BLaER1 treated with 17β-estradiol and CSF1 and Interleukin-3, amounts not matched to agents 10 nM and 100 nM (cell line): ENCODE results near the gene PLXNC1.

ENCODE experiments used
- H3K27ac ChIP-seq, 11 experiments: shearing (Covaris generic); formaldehyde crosslinking; 2 replicates each; pipeline ENCODE4 v1.8.1; 2022
- H3K27me3 ChIP-seq, 11 experiments: shearing (Covaris generic); formaldehyde crosslinking; 2 replicates each; pipeline ENCODE4 v1.8.1; 2022
- H3K36me3 ChIP-seq, 11 experiments: shearing (Covaris generic); formaldehyde crosslinking; 2 replicates each; pipeline ENCODE4 v1.8.1; 2022
- H3K4me1 ChIP-seq, 10 experiments: shearing (Covaris generic); formaldehyde crosslinking; 2 replicates each; pipeline ENCODE4 v1.8.1; 2022
- H3K4me2 ChIP-seq, 11 experiments: shearing (Covaris generic); formaldehyde crosslinking; 2 replicates each; pipeline ENCODE4 v1.8.1; 2022
- H3K4me3 ChIP-seq, 10 experiments: shearing (Covaris generic); formaldehyde crosslinking; 2 replicates each; pipeline ENCODE4 v1.8.1; 2022
- H3K9ac ChIP-seq, 11 experiments: shearing (Covaris generic); formaldehyde crosslinking; 2 replicates each; pipeline ENCODE4 v1.8.1; 2022
- H3K9me3 ChIP-seq, 11 experiments: shearing (Covaris generic); formaldehyde crosslinking; replicated peaks in 1 of 11; 2 replicates each; pipeline ENCODE4 v1.8.1; 2022
- H4K20me1 ChIP-seq, 11 experiments: shearing (Covaris generic); formaldehyde crosslinking; 2 replicates each; pipeline ENCODE4 v1.8.1; 2022
- Cebpa-rat ChIP-seq, 11 experiments: shearing (Covaris generic); IDR thresholded peaks; 2 replicates each; pipeline ENCODE4 v1.8.1; 2022

Gene PLXNC1

DNA sequence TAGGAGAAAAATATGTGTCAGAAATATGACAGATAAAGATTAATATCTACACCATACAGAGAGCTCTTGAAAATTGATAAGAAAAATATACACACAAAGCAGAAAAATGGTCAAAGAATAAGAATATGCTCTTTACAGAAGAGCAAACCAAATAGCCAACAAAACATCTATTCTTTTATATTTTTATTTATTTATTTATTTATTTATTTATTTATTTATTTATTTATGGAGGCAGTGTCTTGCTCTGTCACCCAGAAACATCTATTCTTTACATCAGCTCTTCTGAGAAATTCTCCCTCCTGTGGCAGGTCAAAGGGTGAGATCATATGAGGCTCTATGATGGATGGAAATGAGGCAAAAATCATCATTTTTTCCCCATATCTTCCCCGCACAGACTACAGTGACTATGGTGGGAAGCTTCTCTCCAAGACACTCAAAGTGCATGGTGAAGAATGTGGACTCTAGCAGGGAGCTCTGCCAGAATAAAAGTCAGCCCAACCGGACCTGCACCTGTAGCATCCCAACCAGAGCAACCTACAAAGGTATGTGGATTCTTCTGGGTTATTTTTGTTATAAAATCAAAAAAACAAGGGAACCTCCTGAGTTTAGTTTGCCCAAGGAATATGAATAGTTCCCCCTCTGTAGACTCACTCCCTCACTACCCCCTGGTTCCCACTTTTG is 71.4 kb downstream of the PLXNC1 start:
- Histone ChIP-seq H4K20me1 (no peaks in the 10 kb centered on the region), H3K4me1 (no peaks in the 10 kb centered on the region), H3K4me2 (no peak overlapping the region), H3K4me3 (no peak overlapping the region), H3K36me3 (peaks cover 0 to 36% (median 0%) of the 10 kb centered on the region in 11 experiments; a peak in 5 of 22 replicates), H3K27me3 (no peaks in the 10 kb centered on the region; a peak in 1 of 22 replicates), H3K9me3 (no peaks in the 10 kb centered on the region), H3K27ac (no peak overlapping the region), H3K9ac (no peak overlapping the region)
- TF ChIP-seq Cebpa-rat (IDR thresholded peaks at IDR 0.05) = no peak

DNA sequence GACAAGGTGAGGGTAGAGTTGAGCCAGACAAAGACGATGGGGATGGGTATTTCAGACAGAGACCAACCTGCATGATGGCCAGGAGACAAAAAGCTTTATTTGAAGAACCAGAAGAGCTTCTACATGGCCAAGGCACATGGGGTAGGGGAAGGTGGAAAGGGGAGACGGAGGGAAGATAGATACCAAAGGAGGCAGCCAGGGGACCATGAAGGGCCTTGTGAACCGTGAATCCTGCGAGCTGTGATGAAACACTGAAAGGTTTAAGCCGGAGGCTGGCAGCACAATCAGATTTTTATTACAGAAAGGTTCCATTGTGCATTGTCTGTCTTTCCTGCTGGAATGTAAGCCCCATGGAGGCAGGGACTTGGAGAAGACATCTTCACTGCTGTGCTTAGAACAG is 72.4 kb downstream of the PLXNC1 start:
- Histone ChIP-seq H4K20me1 (no peaks in the 10 kb centered on the region), H3K9ac (no peak overlapping the region), H3K27me3 (no peaks in the 10 kb centered on the region; a peak in 1 of 22 replicates), H3K4me3 (no peak overlapping the region), H3K4me1 (no peaks in the 10 kb centered on the region), H3K9me3 (no peaks in the 10 kb centered on the region), H3K27ac (no peak overlapping the region), H3K4me2 (0 out of 22 replicates have a peak overlapping the region, but pooled peaks of 2 of the 11 experiments have one; percentile 4), H3K36me3 (peaks cover 0 to 37% (median 0%) of the 10 kb centered on the region in 11 experiments; a peak in 5 of 22 replicates)
- TF ChIP-seq Cebpa-rat (IDR thresholded peaks at IDR 0.05) = no peak

DNA sequence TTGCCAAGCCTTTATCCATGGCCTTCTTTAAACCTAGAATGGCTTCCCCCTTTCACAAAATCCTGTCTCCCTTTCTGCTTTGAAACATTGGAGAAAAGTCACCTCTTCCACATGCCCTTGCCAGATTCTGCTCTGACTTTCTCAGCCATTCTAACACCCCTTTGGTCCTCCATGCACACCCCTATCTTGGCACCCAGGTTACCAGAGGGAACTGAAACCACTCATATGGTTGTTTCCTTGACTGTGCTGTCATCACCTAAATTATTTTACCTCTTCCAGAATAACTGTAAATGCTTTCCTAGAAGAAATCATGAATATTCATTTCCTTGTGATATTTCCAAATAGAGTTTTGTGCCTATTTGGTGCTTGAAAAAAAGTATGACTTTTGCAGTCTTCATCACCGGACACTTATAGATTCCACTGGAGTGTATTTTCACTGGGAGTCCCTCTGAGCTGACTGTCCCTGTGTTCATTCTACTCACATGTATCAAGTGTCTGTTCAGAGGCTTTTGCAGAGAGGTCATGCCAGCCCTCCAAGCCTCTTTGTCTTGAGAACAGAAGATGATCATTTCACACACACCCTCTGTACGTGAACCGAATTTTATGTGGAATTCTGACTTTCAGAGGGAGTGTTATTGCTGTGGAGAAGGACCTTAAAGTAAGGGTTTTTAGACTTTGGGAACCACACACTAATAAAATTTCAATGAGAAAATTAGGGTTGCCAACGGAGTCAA is 74.1 kb downstream of the PLXNC1 start:
- Histone ChIP-seq H3K4me1 (no peaks in the 10 kb centered on the region), H3K9ac (no peak overlapping the region), H3K4me3 (no peak overlapping the region), H3K27me3 (no peaks in the 10 kb centered on the region; a peak in 1 of 22 replicates), H3K36me3 (peaks cover 0 to 50% (median 0%) of the 10 kb centered on the region in 11 experiments; a peak in 6 of 22 replicates), H4K20me1 (no peaks in the 10 kb centered on the region), H3K9me3 (no peaks in the 10 kb centered on the region), H3K27ac (no peak overlapping the region), H3K4me2 (no peak overlapping the region)
- TF ChIP-seq Cebpa-rat (IDR thresholded peaks at IDR 0.05) = no peak

DNA sequence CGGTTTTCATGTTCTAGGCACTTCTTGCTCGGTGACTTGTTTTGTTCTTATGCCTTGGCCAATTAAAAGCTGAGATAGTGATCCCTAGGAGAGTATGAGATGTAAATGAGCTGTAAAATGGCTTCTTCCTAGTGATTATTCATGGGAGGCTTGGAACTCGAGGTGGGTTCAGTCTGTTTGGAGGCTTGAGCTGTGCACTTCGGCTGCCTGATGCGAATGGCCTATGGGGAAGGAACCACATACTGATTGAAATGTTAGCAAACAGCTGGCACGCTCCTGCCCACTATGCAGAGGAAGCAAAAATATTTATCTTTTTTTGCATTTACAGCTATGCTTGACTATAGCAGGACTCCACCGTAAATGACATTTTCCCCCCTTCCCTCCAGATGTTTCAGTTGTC is 75.5 kb downstream of the PLXNC1 start:
- Histone ChIP-seq H4K20me1 (no peaks in the 10 kb centered on the region), H3K9ac (no peak overlapping the region), H3K27ac (no peak overlapping the region), H3K36me3 (peaks cover 0 to 62% (median 0%) of the 10 kb centered on the region in 11 experiments; a peak in 6 of 22 replicates), H3K27me3 (no peaks in the 10 kb centered on the region; a peak in 1 of 22 replicates), H3K4me2 (no peak overlapping the region), H3K4me1 (no peaks in the 10 kb centered on the region), H3K9me3 (no peaks in the 10 kb centered on the region), H3K4me3 (no peak overlapping the region)
- TF ChIP-seq Cebpa-rat (IDR thresholded peaks at IDR 0.05) = no peak

DNA sequence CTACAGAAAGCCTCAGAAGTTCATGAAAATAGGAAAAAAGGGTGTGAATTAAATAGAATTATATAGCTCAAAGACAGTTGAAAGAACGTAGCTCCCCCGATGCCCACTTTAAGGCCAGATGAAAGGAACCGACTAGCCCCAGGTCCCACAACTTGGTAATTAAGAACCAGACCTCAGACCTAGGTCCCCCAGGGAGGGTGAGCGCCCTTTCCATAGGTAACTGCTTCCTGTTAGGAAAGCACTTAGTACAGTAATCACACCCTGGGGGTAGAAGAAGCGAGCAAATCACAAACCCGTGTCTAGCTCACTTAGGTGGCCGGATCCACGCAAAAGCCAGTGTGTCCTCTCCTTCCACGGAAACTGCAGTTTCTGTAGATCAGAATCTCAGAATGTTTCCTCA is 77.1 kb downstream of the PLXNC1 start:
- Histone ChIP-seq H3K4me1 (peaks cover 0 to 4% (median 0%) of the 10 kb centered on the region in 10 experiments; a peak in 3 of 20 replicates), H3K27ac (no peak overlapping the region), H3K9ac (no peak overlapping the region), H3K4me2 (no peak overlapping the region), H3K4me3 (no peak overlapping the region), H3K36me3 (peaks cover 0 to 59% (median 0%) of the 10 kb centered on the region in 11 experiments; a peak in 6 of 22 replicates), H3K9me3 (no peaks in the 10 kb centered on the region), H4K20me1 (no peaks in the 10 kb centered on the region), H3K27me3 (no peaks in the 10 kb centered on the region; a peak in 1 of 22 replicates)
- no peak for TF ChIP-seq Cebpa-rat (IDR thresholded peaks at IDR 0.05)

DNA sequence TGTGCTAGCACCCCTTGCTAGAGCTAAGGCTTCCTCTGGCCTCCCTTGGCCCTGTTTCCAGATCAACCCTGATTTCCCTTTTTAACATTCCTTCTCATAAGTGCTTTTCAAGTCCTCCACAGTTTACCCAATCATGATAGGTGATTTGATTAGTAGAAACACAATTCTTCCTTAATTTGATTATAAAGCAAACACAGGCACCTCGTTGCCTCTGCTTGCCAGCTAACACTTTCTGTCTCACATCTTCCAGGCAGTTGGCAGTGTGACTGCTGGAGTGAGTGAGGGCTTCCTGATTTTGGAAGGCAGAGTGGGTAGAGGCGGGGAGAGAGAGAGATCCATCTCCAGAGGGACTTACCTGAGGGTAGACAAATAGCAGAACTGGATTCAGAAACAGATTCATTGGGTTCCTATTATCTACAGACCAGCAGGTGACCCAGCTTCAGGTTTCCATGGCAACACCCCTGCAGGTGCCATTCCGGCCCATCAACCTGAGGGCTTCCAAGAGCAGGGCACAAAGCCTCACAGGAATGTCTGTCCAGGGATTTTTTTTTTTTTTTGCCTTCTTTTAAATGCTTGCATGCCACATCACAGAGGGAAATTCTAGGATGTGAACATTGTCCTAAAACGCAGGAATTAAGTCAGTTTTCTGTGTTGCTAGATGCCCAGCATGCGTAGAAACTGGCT is 77.7 kb downstream of the PLXNC1 start:
- H3K4me2 ChIP-seq = no peak overlapping the region

DNA sequence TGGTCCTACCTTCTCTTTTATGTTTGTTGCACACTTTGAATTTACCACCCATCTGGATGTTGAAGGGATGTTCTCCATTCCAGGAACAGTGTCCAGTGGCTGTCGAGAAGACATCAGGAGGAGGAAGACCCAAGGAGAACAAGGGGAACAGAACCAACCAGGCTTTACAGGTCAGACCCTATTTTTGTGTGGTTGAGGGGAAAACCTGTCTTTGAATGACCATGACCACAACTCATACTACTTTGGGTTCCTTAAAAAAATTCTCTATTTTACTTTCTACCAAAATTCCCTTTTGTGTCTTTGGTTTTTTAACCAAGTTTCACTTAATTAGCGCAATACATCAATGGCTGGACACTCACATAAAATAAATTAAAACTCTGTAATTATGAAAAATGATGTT is 78.7 kb downstream of the PLXNC1 start:
- no peak overlapping the region for H3K4me3 ChIP-seq

More for the DNA sequence above, 77.7 kb downstream of the PLXNC1 start:
- Histone ChIP-seq H3K27me3 (no peaks in the 10 kb centered on the region; a peak in 1 of 22 replicates), H3K4me3 (no peak overlapping the region), H3K9ac (no peak overlapping the region), H3K36me3 (peaks cover 0 to 58% (median 0%) of the 10 kb centered on the region in 11 experiments; a peak in 5 of 22 replicates), H3K4me1 (peaks cover 0 to 9% (median 0%) of the 10 kb centered on the region in 10 experiments; a peak in 3 of 20 replicates), H3K9me3 (no peaks in the 10 kb centered on the region), H3K27ac (no peak overlapping the region), H4K20me1 (no peaks in the 10 kb centered on the region)
- TF ChIP-seq Cebpa-rat (IDR thresholded peaks at IDR 0.05) = no peak

DNA sequence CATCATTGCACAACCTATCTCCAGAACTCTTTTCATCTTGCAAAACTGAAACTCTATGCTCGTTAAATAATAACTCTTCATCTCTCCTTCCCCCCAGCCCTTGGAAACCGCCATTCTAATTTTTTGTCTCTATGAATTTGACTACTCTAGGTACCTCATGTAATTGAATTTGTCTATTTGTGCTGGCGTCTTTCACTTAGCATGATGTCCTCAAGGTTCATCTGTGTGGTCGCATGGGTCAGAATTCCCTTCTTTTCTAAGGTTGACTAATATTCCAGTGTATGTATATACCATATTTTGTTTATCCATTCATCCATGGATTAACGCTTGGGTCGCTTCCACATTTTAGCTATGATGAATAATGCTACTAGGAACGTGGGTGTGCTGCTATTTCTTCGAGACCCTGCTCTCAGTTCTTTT is 80.1 kb downstream of the PLXNC1 start:
- peaks cover 0 to 7% (median 0%) of the 10 kb centered on the region in 11 experiments; a peak in 2 of 22 replicates for H3K27me3 ChIP-seq
- H3K27ac ChIP-seq = no peak overlapping the region
- peaks cover 0 to 9% (median 0%) of the 10 kb centered on the region in 10 experiments; a peak in 3 of 20 replicates for H3K4me1 ChIP-seq
- no peak overlapping the region for H3K4me3 ChIP-seq
- no peaks in the 10 kb centered on the region for H4K20me1 ChIP-seq
- no peaks in the 10 kb centered on the region for H3K9me3 ChIP-seq
- H3K4me2 ChIP-seq = no peak overlapping the region
- no peak for TF ChIP-seq Cebpa-rat (IDR thresholded peaks at IDR 0.05)
- no peak overlapping the region for H3K9ac ChIP-seq
- peaks cover 0 to 60% (median 0%) of the 10 kb centered on the region in 11 experiments; a peak in 5 of 22 replicates for H3K36me3 ChIP-seq

More for the DNA sequence above, 78.7 kb downstream of the PLXNC1 start:
- no peak for TF ChIP-seq Cebpa-rat (IDR thresholded peaks at IDR 0.05)
- Histone ChIP-seq H3K36me3 (peaks cover 0 to 60% (median 0%) of the 10 kb centered on the region in 11 experiments; a peak in 5 of 22 replicates), H4K20me1 (no peaks in the 10 kb centered on the region), H3K9ac (no peak overlapping the region), H3K27ac (no peak overlapping the region), H3K4me1 (peaks cover 0 to 9% (median 0%) of the 10 kb centered on the region in 10 experiments; a peak in 3 of 20 replicates), H3K9me3 (no peaks in the 10 kb centered on the region), H3K4me2 (no peak overlapping the region), H3K27me3 (no peaks in the 10 kb centered on the region)

DNA sequence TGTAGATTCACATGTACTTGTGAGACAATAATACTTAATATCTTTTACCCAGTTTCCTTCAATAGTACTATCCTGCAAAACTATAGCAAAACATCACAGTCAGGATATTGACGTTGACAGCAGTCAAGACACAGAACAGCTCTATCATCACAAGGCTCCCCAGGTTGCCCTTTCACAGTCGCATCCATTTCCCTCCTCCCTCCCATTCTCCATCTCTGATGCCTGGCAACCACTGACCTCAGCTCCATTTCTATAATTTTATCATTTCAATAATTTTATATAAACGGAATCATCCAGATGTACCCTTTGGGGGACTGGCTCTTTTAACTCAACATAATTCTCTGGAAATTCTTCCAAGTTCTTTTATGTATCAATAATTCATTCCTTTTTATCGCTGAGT is 81.5 kb downstream of the PLXNC1 start:
- no peaks in the 10 kb centered on the region for H3K9me3 ChIP-seq
- no peak overlapping the region for H3K27ac ChIP-seq
- peaks cover 0 to 48% (median 0%) of the 10 kb centered on the region in 11 experiments; a peak in 5 of 22 replicates for H3K36me3 ChIP-seq
- no peaks in the 10 kb centered on the region for H4K20me1 ChIP-seq
- TF ChIP-seq Cebpa-rat (IDR thresholded peaks at IDR 0.05) = no peak
- peaks cover 0 to 7% (median 0%) of the 10 kb centered on the region in 11 experiments; a peak in 2 of 22 replicates for H3K27me3 ChIP-seq
- H3K9ac ChIP-seq = no peak overlapping the region
- no peak overlapping the region for H3K4me2 ChIP-seq
- peaks cover 0 to 9% (median 0%) of the 10 kb centered on the region in 10 experiments; a peak in 3 of 20 replicates for H3K4me1 ChIP-seq
- no peak overlapping the region for H3K4me3 ChIP-seq
